Measurements from ENCODE around the gene DOCK2.
"Not testable (repeated sequence)": the region's sequence is repeated elsewhere in the genome, so short reads cannot be mapped to it uniquely, and the experiment has no call there.

Gene DOCK2

GRCh38 chr5:169817031-169817430 lies 180.0 kb downstream of the DOCK2 start:
- Mint-ChIP-seq H3K4me3 (no peak overlapping the region), H3K9me3 (no peaks in the 10 kb centered on the region), H3K27ac (no peak overlapping the region), H3K27me3 (no peaks in the 10 kb centered on the region), H3K4me1 (ENCODE audit: low read depth) (peaks cover 3% of the 10 kb centered on the region), H3K36me3 (ENCODE audit: low read depth) (peaks cover 90% of the 10 kb centered on the region)
- DNase-seq, result no peak

- no peak overlapping the region for H3K27ac Mint-ChIP-seq
- no peak for DNase-seq
- peaks cover 23% of the 10 kb centered on the region for H3K4me1 Mint-ChIP-seq (ENCODE audit: low read depth)
- peaks cover 69% of the 10 kb centered on the region for H3K36me3 Mint-ChIP-seq (ENCODE audit: low read depth)
- H3K9me3 Mint-ChIP-seq, result peaks cover 4% of the 10 kb centered on the region
- H3K27me3 Mint-ChIP-seq, result no peaks in the 10 kb centered on the region
- H3K4me3 Mint-ChIP-seq, result no peak overlapping the region
Measured at GRCh38 chr5:169826618-169827017, 189.5 kb downstream of the DOCK2 start.

- peaks cover 4% of the 10 kb centered on the region for H3K9me3 Mint-ChIP-seq
- no peaks in the 10 kb centered on the region for H3K27me3 Mint-ChIP-seq
- H3K27ac Mint-ChIP-seq, result peak overlapping the region; percentile 66
- H3K36me3 Mint-ChIP-seq (ENCODE audit: low read depth), result peaks cover 70% of the 10 kb centered on the region
- no peak for DNase-seq
- no peak overlapping the region for H3K4me3 Mint-ChIP-seq
- peaks cover 32% of the 10 kb centered on the region for H3K4me1 Mint-ChIP-seq (ENCODE audit: low read depth)
Measured at GRCh38 chr5:169827769-169828168, 190.7 kb downstream of the DOCK2 start.

- Mint-ChIP-seq H3K9me3 (no peaks in the 10 kb centered on the region), H3K27ac (peak overlapping the region; percentile 66), H3K27me3 (no peaks in the 10 kb centered on the region), H3K36me3 (ENCODE audit: low read depth) (peaks cover 68% of the 10 kb centered on the region), H3K4me3 (no peak overlapping the region), H3K4me1 (ENCODE audit: low read depth) (peaks cover 36% of the 10 kb centered on the region)
- DNase-seq, result no peak
Measured at GRCh38 chr5:169828385-169828784, 191.3 kb downstream of the DOCK2 start.

- H3K36me3 Mint-ChIP-seq (ENCODE audit: low read depth), result peaks cover 66% of the 10 kb centered on the region
- no peaks in the 10 kb centered on the region for H3K9me3 Mint-ChIP-seq
- peaks cover 46% of the 10 kb centered on the region for H3K4me1 Mint-ChIP-seq (ENCODE audit: low read depth)
- H3K27ac Mint-ChIP-seq, result no peak overlapping the region
- no peaks in the 10 kb centered on the region for H3K27me3 Mint-ChIP-seq
- no peak overlapping the region for H3K4me3 Mint-ChIP-seq
- no peak for DNase-seq
Measured at GRCh38 chr5:169831331-169831730, 194.3 kb downstream of the DOCK2 start.

GRCh38 chr5:169832304-169832703 lies 195.2 kb downstream of the DOCK2 start:
- H3K9me3 Mint-ChIP-seq, result no peaks in the 10 kb centered on the region
- H3K27me3 Mint-ChIP-seq, result no peaks in the 10 kb centered on the region
- no peak for DNase-seq
- peaks cover 72% of the 10 kb centered on the region for H3K36me3 Mint-ChIP-seq (ENCODE audit: low read depth)
- peaks cover 45% of the 10 kb centered on the region for H3K4me1 Mint-ChIP-seq (ENCODE audit: low read depth)
- no peak overlapping the region for H3K4me3 Mint-ChIP-seq
- peak overlapping the region; percentile 48 for H3K27ac Mint-ChIP-seq

GRCh38 chr5:169832845-169833244 lies 195.8 kb downstream of the DOCK2 start:
- Mint-ChIP-seq H3K4me3 (no peak overlapping the region), H3K36me3 (ENCODE audit: low read depth) (peaks cover 76% of the 10 kb centered on the region), H3K4me1 (ENCODE audit: low read depth) (peaks cover 39% of the 10 kb centered on the region), H3K27me3 (no peaks in the 10 kb centered on the region), H3K27ac (peak overlapping the region; percentile 55), H3K9me3 (no peaks in the 10 kb centered on the region)
- no peak for DNase-seq

- H3K27me3 Mint-ChIP-seq, H3K4me3 Mint-ChIP-seq, H3K9me3 Mint-ChIP-seq, DNase-seq: not testable (repeated sequence)
- peaks cover 37% of the 10 kb centered on the region for H3K4me1 Mint-ChIP-seq (ENCODE audit: low read depth)
- H3K27ac Mint-ChIP-seq, result peak overlapping the region; percentile 51
- H3K36me3 Mint-ChIP-seq (ENCODE audit: low read depth), result peaks cover 77% of the 10 kb centered on the region
Measured at GRCh38 chr5:169833681-169834292, 196.7 kb downstream of the DOCK2 start.

- not testable (repeated sequence) for DNase-seq, H3K4me3 Mint-ChIP-seq, H3K9me3 Mint-ChIP-seq, H3K27me3 Mint-ChIP-seq
- Mint-ChIP-seq H3K27ac (peak overlapping the region; percentile 78), H3K36me3 (ENCODE audit: low read depth) (peaks cover 78% of the 10 kb centered on the region), H3K4me1 (ENCODE audit: low read depth) (peaks cover 37% of the 10 kb centered on the region)
Measured at GRCh38 chr5:169834540-169834939, 197.5 kb downstream of the DOCK2 start.

GRCh38 chr5:169836835-169837536 lies 199.9 kb downstream of the DOCK2 start:
- H3K27ac Mint-ChIP-seq, result no peak overlapping the region
- peaks cover 81% of the 10 kb centered on the region for H3K36me3 Mint-ChIP-seq (ENCODE audit: low read depth)
- H3K27me3 Mint-ChIP-seq, result no peaks in the 10 kb centered on the region
- H3K4me1 Mint-ChIP-seq (ENCODE audit: low read depth), result peaks cover 31% of the 10 kb centered on the region
- H3K4me3 Mint-ChIP-seq, result no peak overlapping the region
- H3K9me3 Mint-ChIP-seq, result no peaks in the 10 kb centered on the region
- DNase-seq, result no peak

- no peak overlapping the region for H3K27ac Mint-ChIP-seq
- H3K27me3 Mint-ChIP-seq, result no peaks in the 10 kb centered on the region
- H3K4me1 Mint-ChIP-seq (ENCODE audit: low read depth), result peaks cover 25% of the 10 kb centered on the region
- no peak for DNase-seq
- no peak overlapping the region for H3K4me3 Mint-ChIP-seq
- peaks cover 82% of the 10 kb centered on the region for H3K36me3 Mint-ChIP-seq (ENCODE audit: low read depth)
- no peaks in the 10 kb centered on the region for H3K9me3 Mint-ChIP-seq
Measured at GRCh38 chr5:169837686-169838085, 200.6 kb downstream of the DOCK2 start.

GRCh38 chr5:169838688-169839087 lies 201.6 kb downstream of the DOCK2 start:
- Mint-ChIP-seq H3K27ac (peak overlapping the region; percentile 16), H3K4me3 (no peak overlapping the region), H3K36me3 (ENCODE audit: low read depth) (peaks cover 82% of the 10 kb centered on the region)

GRCh38 chr5:169840405-169840804 lies 203.3 kb downstream of the DOCK2 start:
- DNase-seq, result no peak
- Mint-ChIP-seq H3K27me3 (no peaks in the 10 kb centered on the region), H3K9me3 (no peaks in the 10 kb centered on the region), H3K4me1 (ENCODE audit: low read depth) (peaks cover 12% of the 10 kb centered on the region), H3K27ac (no peak overlapping the region), H3K4me3 (no peak overlapping the region), H3K36me3 (ENCODE audit: low read depth) (peaks cover 92% of the 10 kb centered on the region)

More at GRCh38 chr5:169838688-169839087, 201.6 kb downstream of the DOCK2 start:
- Mint-ChIP-seq H3K27me3 (no peaks in the 10 kb centered on the region), H3K4me1 (ENCODE audit: low read depth) (peaks cover 18% of the 10 kb centered on the region), H3K9me3 (no peaks in the 10 kb centered on the region)
- no peak for DNase-seq

GRCh38 chr5:169842699-169843098 lies 205.6 kb downstream of the DOCK2 start:
- Mint-ChIP-seq H3K36me3 (ENCODE audit: low read depth) (peaks cover 97% of the 10 kb centered on the region), H3K27ac (peak overlapping the region; percentile 7)

GRCh38 chr5:169847519-169847918 lies 210.4 kb downstream of the DOCK2 start:
- no peak for DNase-seq
- Mint-ChIP-seq H3K27me3 (no peaks in the 10 kb centered on the region), H3K4me3 (no peak overlapping the region), H3K36me3 (ENCODE audit: low read depth) (peaks cover 96% of the 10 kb centered on the region), H3K9me3 (peaks cover 31% of the 10 kb centered on the region), H3K4me1 (ENCODE audit: low read depth) (peaks cover 5% of the 10 kb centered on the region), H3K27ac (no peak overlapping the region)

More at GRCh38 chr5:169842699-169843098, 205.6 kb downstream of the DOCK2 start:
- Mint-ChIP-seq H3K27me3 (no peaks in the 10 kb centered on the region), H3K4me3 (no peak overlapping the region), H3K9me3 (peaks cover 4% of the 10 kb centered on the region), H3K4me1 (ENCODE audit: low read depth) (peaks cover 11% of the 10 kb centered on the region)
- DNase-seq, result no peak
